K562 (cell line): ENCODE results near the gene HIF1A.

ENCODE experiments used
- AFF4 ChIP-seq: sonication (generic); formaldehyde crosslinking; IDR thresholded peaks from 2 replicates; pipeline ENCODE4 v1.8.0; 2023; ENCODE audit warnings: mild to moderate bottlenecking, missing genetic modification reagents
- CHD2 ChIP-seq: IDR thresholded peaks from 2 replicates; pipeline ENCODE4 v1.6.1; 2011; ENCODE audit warnings: low read depth, low read length
- YY1 ChIP-seq, 3 experiments: IDR thresholded peaks; 2 replicates each; pipeline ENCODE4 v1.6.1; 2011; ENCODE audit warnings: low read length in 2 of 3, mild to moderate bottlenecking in 2 of 3, moderate library complexity in 2 of 3, borderline replicate concordance in 1 of 3, control low read depth in 1 of 3, low read depth in 1 of 3; ENCODE audit not compliant: insufficient read depth in 3 of 3, insufficient replicate concordance in 2 of 3, control insufficient read depth in 1 of 3, insufficient read length in 1 of 3; ENCODE audit errors: extremely low read depth in 1 of 3

DNA sequence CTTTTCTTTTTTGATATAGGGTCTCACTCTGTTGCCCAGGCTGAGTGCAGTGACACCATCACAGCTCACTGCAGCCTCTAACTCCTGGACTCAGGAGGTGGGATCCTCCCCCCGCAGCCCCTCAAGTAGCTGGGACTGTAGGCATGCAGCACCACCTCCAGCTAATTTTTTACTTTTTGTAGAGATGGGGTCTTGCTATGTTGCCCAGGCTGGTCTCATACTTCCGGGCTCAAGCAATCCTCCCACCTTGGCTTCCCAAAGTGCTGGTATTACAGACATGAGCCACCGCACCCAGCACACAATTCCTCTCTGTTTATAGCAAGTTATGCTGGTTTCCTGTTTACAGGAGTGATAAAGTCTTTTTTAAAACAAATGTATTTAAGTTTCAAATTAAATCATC is 39.5 kb upstream of the HIF1A start:
- TF ChIP-seq YY1 (IDR thresholded peaks at IDR 0.05; ENCODE audit: borderline replicate concordance in 1 of 3, control insufficient read depth in 1 of 3, extremely low read depth in 1 of 3, insufficient read depth in 3 of 3, insufficient read length in 1 of 3, insufficient replicate concordance in 2 of 3, low read depth in 1 of 3, low read length in 2 of 3) (no peak), CHD2 (no peak), AFF4 (no peak)
